Smooth muscle cell (in vitro differentiated cells): ENCODE measurements around the gene GAPDHS. TPM values are rescaled to one million over a fixed set of nuclear protein-coding genes. Genes with fewer than 3 reads are reported as not detected.

Source experiments
- DNase-seq: peaks from one replicate; lab custom pipeline; 2025; ENCODE audit not compliant: unreplicated experiment; lab: John Stamatoyannopoulos, UW
- H2AFZ ChIP-seq: fragments of 200-600 bp; sonication (generic); 2 replicates; pipeline ENCODE4 v1.6.0; 2016; ENCODE audit warnings: antibody characterized with exemption, low read depth, mild to moderate bottlenecking
- H3F3A ChIP-seq: fragments of 200-600 bp; sonication (generic); 2 replicates; pipeline ENCODE4 v1.6.0; 2017; ENCODE audit warnings: antibody characterized with exemption, low read depth
- H3K27ac ChIP-seq: fragments of 200-600 bp; sonication (generic); 2 replicates; pipeline ENCODE4 v1.5.1; 2016; ENCODE audit warnings: low read depth, mild to moderate bottlenecking
- H3K27me3 ChIP-seq: fragments of 200-600 bp; sonication (generic); 2 replicates; pipeline ENCODE4 v1.6.1; 2016; ENCODE audit warnings: low read depth, mild to moderate bottlenecking
- H3K36me3 ChIP-seq: fragments of 200-600 bp; sonication (generic); 2 replicates; pipeline ENCODE4 v1.5.1; 2016; ENCODE audit warnings: low read depth
- H3K4me1 ChIP-seq: fragments of 200-600 bp; sonication (generic); 2 replicates; pipeline ENCODE4 v1.5.1; 2016; ENCODE audit warnings: low read depth
- H3K4me2 ChIP-seq: fragments of 200-600 bp; sonication (generic); 2 replicates; pipeline ENCODE4 v1.6.0; 2016; ENCODE audit warnings: mild to moderate bottlenecking
- H3K4me3 ChIP-seq: fragments of 200-600 bp; sonication (generic); 2 replicates; pipeline ENCODE4 v1.5.1; 2016; ENCODE audit warnings: mild to moderate bottlenecking
- H3K79me2 ChIP-seq: fragments of 200-600 bp; sonication (generic); 2 replicates; pipeline ENCODE4 v1.6.0; 2016; ENCODE audit warnings: low read depth, mild to moderate bottlenecking
- H3K9ac ChIP-seq: fragments of 200-600 bp; sonication (generic); 2 replicates; pipeline ENCODE4 v1.6.0; 2016; ENCODE audit warnings: low read depth
- H3K9me3 ChIP-seq: fragments of 200-600 bp; sonication (generic); replicated peaks from 2 replicates; pipeline ENCODE4 v1.5.1; 2016; ENCODE audit warnings: low read depth
- H4K20me1 ChIP-seq: fragments of 200-600 bp; sonication (generic); 2 replicates; pipeline ENCODE4 v1.6.0; 2016; ENCODE audit warnings: low read depth
- CTCF ChIP-seq: fragments of 200-600 bp; sonication (generic); IDR thresholded peaks from 2 replicates; pipeline ENCODE4 v1.5.1; 2017; ENCODE audit warnings: borderline replicate concordance, mild to moderate bottlenecking, antibody characterized with exemption; ENCODE audit not compliant: insufficient read depth, poor library complexity, severe bottlenecking
- WGBS: methylation state at CpG from one replicate; pipeline ENCODE4 v1.1.7; 2016; ENCODE audit warnings: low lambda C conversion rate; 5-methylcytosine and 5-hydroxymethylcytosine counted together
- polyA plus RNA-seq: library from polyadenylated mRNA; unstranded; fragments of >200 nt; fragmentation: Nextera tagmentation; extraction: Ambion mirVana; gene quantifications from 2 replicates; pipeline ENCODE4 v1.2.1, GENCODE V29; 2016
- total RNA-seq: library from RNA; depleted of rRNA; stranded (reverse); fragments of >200 nt; gene quantifications from 2 replicates; pipeline ENCODE4 v1.2.3, GENCODE V29; 2014

Gene GAPDHS
- total RNA-seq = not detected in 2 replicates
- polyA plus RNA-seq = 0.16 TPM in 1 of 2 replicates, not detected in the other

- peaks cover 4% of the 10 kb centered on the region for H3K4me1 ChIP-seq
- no peaks in the 10 kb centered on the region for H3K27me3 ChIP-seq
- no peak for TF ChIP-seq CTCF
- H3K9me3 ChIP-seq = no peaks in the 10 kb centered on the region
- no peaks in the 10 kb centered on the region for H3K36me3 ChIP-seq
- no peak for DNase-seq
- H2AFZ ChIP-seq = no peak within 1 kb of the TSS
- H3K4me2 ChIP-seq = no peak within 1 kb of the TSS
- H3K9ac ChIP-seq = no peak within 1 kb of the TSS
- H3K27ac ChIP-seq = no peak within 1 kb of the TSS
- no peaks in the 10 kb centered on the region for H4K20me1 ChIP-seq
- no peak within 1 kb of the TSS for H3K4me3 ChIP-seq
- 82% methylated on average over 37 of the region's 39 CpGs for WGBS
- H3K79me2 ChIP-seq = no peaks in the 10 kb centered on the region
- no peaks in the 10 kb centered on the region for H3F3A ChIP-seq
Measured at GRCh38 chr19:35533201-35533821, at the start of gene GAPDHS. TSS of gene GAPDHS (plus strand) at chr19:35533456. CDS start at chr19:35533528, 72 bp downstream.

- Histone ChIP-seq H3F3A (no peaks in the 10 kb centered on the region), H3K79me2 (no peaks in the 10 kb centered on the region), H2AFZ (no peak overlapping the region), H3K4me3 (no peak overlapping the region), H3K9ac (no peak overlapping the region), H3K9me3 (no peaks in the 10 kb centered on the region), H3K4me2 (no peak overlapping the region), H3K27ac (no peak overlapping the region), H4K20me1 (no peaks in the 10 kb centered on the region), H3K4me1 (no peaks in the 10 kb centered on the region), H3K27me3 (no peaks in the 10 kb centered on the region), H3K36me3 (no peaks in the 10 kb centered on the region)
- 67% methylated on average over 7 of the region's 7 CpGs for WGBS
- TF ChIP-seq CTCF = no peak
- no peak for DNase-seq
Measured at GRCh38 chr19:35484252-35485036, 48.8 kb upstream of the GAPDHS start.

- H3K27ac ChIP-seq = no peak overlapping the region
- H3K9ac ChIP-seq = no peak overlapping the region
- H3K27me3 ChIP-seq = no peaks in the 10 kb centered on the region
- H3K9me3 ChIP-seq = no peaks in the 10 kb centered on the region
- no peaks in the 10 kb centered on the region for H3K4me1 ChIP-seq
- H3K36me3 ChIP-seq = no peaks in the 10 kb centered on the region
- no peak overlapping the region for H3K4me2 ChIP-seq
- DNase-seq = no peak
- TF ChIP-seq CTCF = no peak
- H3F3A ChIP-seq = no peaks in the 10 kb centered on the region
- no peak overlapping the region for H3K4me3 ChIP-seq
- no peak overlapping the region for H2AFZ ChIP-seq
- 87% methylated on average over 3 of the region's 3 CpGs for WGBS
- no peaks in the 10 kb centered on the region for H3K79me2 ChIP-seq
- H4K20me1 ChIP-seq = no peaks in the 10 kb centered on the region
Measured at GRCh38 chr19:35486268-35486708, 47.0 kb upstream of the GAPDHS start.
